Ovary (tissue), 9 donors: ENCODE measurements around the gene CHRNA1. TPM values are rescaled to one million over a fixed set of nuclear protein-coding genes. Genes with fewer than 3 reads are reported as not detected.
A peak's percentile ranks its signal among the peaks of the same experiment; 100 is the strongest.

Experiments
- DNase-seq, 5 donors: peaks; one replicate each; pipeline ENCODE4 v3.0.0-alpha.2; 2019 to 2020
- H3K27ac ChIP-seq, 2 donors: fragments of 200-600 bp; one replicate each; pipeline versions ENCODE4 v1.5.1 to v1.8.0; 2019 to 2022
- H3K27me3 ChIP-seq: fragments of 200-600 bp; one replicate; pipeline ENCODE4 v1.8.0; 2022
- H3K36me3 ChIP-seq: fragments of 200-600 bp; sonication (generic); one replicate; pipeline ENCODE4 v1.5.1; 2019
- H3K4me1 ChIP-seq: one replicate; pipeline ENCODE4 v1.8.1; 2013; ENCODE audit warnings: mild to moderate bottlenecking, moderate library complexity; ENCODE audit not compliant: insufficient read depth
- H3K4me3 ChIP-seq: fragments of 200-600 bp; sonication (generic); one replicate; pipeline ENCODE4 v1.5.1; 2017
- H3K9me3 ChIP-seq, 2 donors: fragments of 200-600 bp in 1 of 2; sonication (generic) in 1 of 2; one replicate each; pipeline versions ENCODE4 v1.5.1 to v1.8.1; 2013 to 2019; ENCODE audit warnings: mild to moderate bottlenecking in 1 of 2, moderate library complexity in 1 of 2
- CTCF ChIP-seq, 3 donors: fragments of 450-650 bp in 2 of 3; fragments of 200-600 bp in 1 of 3; IDR thresholded peaks; one replicate each; pipeline versions ENCODE4 v1.5.1 to v1.8.0; 2016 to 2022; ENCODE audit warnings: antibody characterized with exemption in 3 of 3, mild to moderate bottlenecking in 1 of 3
- EP300 ChIP-seq: sonication (generic); formaldehyde crosslinking; IDR thresholded peaks from one replicate; pipeline ENCODE4 v1.6.1; 2017; ENCODE audit warnings: antibody characterized with exemption
- POLR2A ChIP-seq: fragments of 450-650 bp; IDR thresholded peaks from one replicate; pipeline ENCODE4 v1.6.1; 2017; ENCODE audit warnings: antibody characterized with exemption, mild to moderate bottlenecking, moderate library complexity
- WGBS, 3 donors: extraction: QIAGEN DNeasy Blood & Tissue Kit in 1 of 3; methylation state at CpG; one replicate each; pipeline versions ENCODE4 v1.1.5 to v1.1.7; 2013 to 2017; 5-methylcytosine and 5-hydroxymethylcytosine counted together
- intact Hi-C, 4 donors: fragments of 100-400 bp; cut with DNase I; formaldehyde crosslinking; loops; one replicate each; pipeline versions ENCODE4 v1.11.0 to v1.15.1; 2022 to 2023
- polyA plus RNA-seq, 2 donors: library from polyadenylated mRNA; stranded (reverse); fragments of 200-250 nt in 1 of 2; fragments of 350-450 nt in 1 of 2; fragmentation: Illumina TruSeq in 1 of 2; extraction: RNeasy Lipid Tissue Mini Kit (QIAGEN cat#74804) in 1 of 2; gene quantifications; one replicate each; pipeline ENCODE4 v1.2.3, GENCODE V29; 2013 to 2014
- total RNA-seq, 7 donors: library from RNA; depleted of rRNA in 2 of 7; stranded (reverse); fragments of >200 nt in 2 of 7; fragmentation: NEBNext Ultra II Directional in 3 of 7; extraction: Animal tissue kit (Norgen Biotek cat#: 25700) in 3 of 7; gene quantifications; one replicate each; pipeline versions ENCODE4 v1.1.0 to v1.2.4, GENCODE V29; 2016 to 2023
- donor health status: DM: no; HTN: no; CAD: no; lungs with moderate emphysema.
- donor health status: DM: no; HTN: no; CAD: no.
- donor health status: Bipolar disorder and iron deficiency.
- donor health status: DM: yes; HTN: yes; CAD: no.
- donor health status: DM: no; HTN: no; CAD: no.
- donor health status: DM: yes; HTN: yes; CAD: no.

CHRNA1 gene
- total and polyA plus RNA-seq, 9 donors: 0.05 to 1.4 (median 0.45) TPM; not detected in 6

GRCh38 chr2:174749793-174750192 is 14.5 kb downstream of the CHRNA1 start:
- H3K36me3 ChIP-seq: no peaks in the 10 kb centered on the region
- DNase-seq: no peak
- TF ChIP-seq CTCF (IDR thresholded peaks at IDR 0.05): no peak
- no peak for TF ChIP-seq POLR2A
- no peak for TF ChIP-seq EP300
- no peak overlapping the region for H3K4me3 ChIP-seq
- no peak overlapping the region for H3K27ac ChIP-seq
- intact Hi-C loops: no loop called here
- WGBS, 3 donors: 88 to 89% (median 88%) methylated on average over 8 of the region's 8 CpGs
- H3K9me3 ChIP-seq: no peaks in the 10 kb centered on the region
- H3K27me3 ChIP-seq: no peaks in the 10 kb centered on the region
- H3K4me1 ChIP-seq: no peaks in the 10 kb centered on the region

GRCh38 chr2:174748948-174749347 is 15.3 kb downstream of the CHRNA1 start:
- H3K36me3 ChIP-seq: no peaks in the 10 kb centered on the region
- H3K4me1 ChIP-seq: no peaks in the 10 kb centered on the region
- TF ChIP-seq CTCF (IDR thresholded peaks at IDR 0.05): peak; percentile 25 to 33 (median 29)
- TF ChIP-seq POLR2A: no peak
- no peak for TF ChIP-seq EP300
- H3K27me3 ChIP-seq: no peaks in the 10 kb centered on the region
- 1 to 2% (median 2%) methylated on average over 4 of the region's 4 CpGs for WGBS, 3 donors
- peak; percentile 28 to 51 (median 42) for DNase-seq
- H3K9me3 ChIP-seq: no peaks in the 10 kb centered on the region
- H3K4me3 ChIP-seq: no peak overlapping the region
- H3K27ac ChIP-seq: no peak overlapping the region
- intact Hi-C loops: no loop called here

- intact Hi-C loops: no loop called here
- no peak for DNase-seq
- no peak overlapping the region for H3K4me3 ChIP-seq
- H3K27ac ChIP-seq: no peak overlapping the region
- H3K36me3 ChIP-seq: no peaks in the 10 kb centered on the region
- H3K9me3 ChIP-seq: no peaks in the 10 kb centered on the region
- TF ChIP-seq POLR2A (no peak), EP300 (no peak), CTCF (IDR thresholded peaks at IDR 0.05) (no peak)
- no peaks in the 10 kb centered on the region for H3K4me1 ChIP-seq
- WGBS, 3 donors: 87 to 90% (median 89%) methylated on average over 5 of the region's 5 CpGs
- H3K27me3 ChIP-seq: no peaks in the 10 kb centered on the region
These were observed 19.1 kb downstream of the CHRNA1 start for GRCh38 chr2:174745142-174745541.

GRCh38 chr2:174744111-174744510 is 20.2 kb downstream of the CHRNA1 start:
- Histone ChIP-seq H3K4me1 (no peaks in the 10 kb centered on the region), H3K9me3 (no peaks in the 10 kb centered on the region), H3K4me3 (no peak overlapping the region), H3K27ac (no peak overlapping the region), H3K27me3 (no peaks in the 10 kb centered on the region), H3K36me3 (no peaks in the 10 kb centered on the region)
- intact Hi-C loops: no loop called here
- no peak for DNase-seq
- TF ChIP-seq CTCF (IDR thresholded peaks at IDR 0.05) (no peak), EP300 (no peak), POLR2A (no peak)
- WGBS, 3 donors: 88 to 98% (median 92%) methylated on average over 2 of the region's 2 CpGs

GRCh38 chr2:174740721-174741120 is 23.6 kb downstream of the CHRNA1 start:
- Histone ChIP-seq H3K4me3 (no peak overlapping the region), H3K36me3 (no peaks in the 10 kb centered on the region), H3K27ac (no peak overlapping the region), H3K9me3 (no peaks in the 10 kb centered on the region), H3K27me3 (no peaks in the 10 kb centered on the region), H3K4me1 (no peaks in the 10 kb centered on the region)
- TF ChIP-seq CTCF (IDR thresholded peaks at IDR 0.05) (no peak), POLR2A (no peak), EP300 (no peak)
- 88 to 96% (median 93%) methylated on average over 3 of the region's 3 CpGs for WGBS, 3 donors
- intact Hi-C loops: no loop called here
- DNase-seq: no peak
